ENCODE results near the gene ADAM12.
"Not testable (repeated sequence)": the region's sequence is repeated elsewhere in the genome, so short reads cannot be mapped to it uniquely, and the experiment has no call there.

Gene ADAM12

DNA sequence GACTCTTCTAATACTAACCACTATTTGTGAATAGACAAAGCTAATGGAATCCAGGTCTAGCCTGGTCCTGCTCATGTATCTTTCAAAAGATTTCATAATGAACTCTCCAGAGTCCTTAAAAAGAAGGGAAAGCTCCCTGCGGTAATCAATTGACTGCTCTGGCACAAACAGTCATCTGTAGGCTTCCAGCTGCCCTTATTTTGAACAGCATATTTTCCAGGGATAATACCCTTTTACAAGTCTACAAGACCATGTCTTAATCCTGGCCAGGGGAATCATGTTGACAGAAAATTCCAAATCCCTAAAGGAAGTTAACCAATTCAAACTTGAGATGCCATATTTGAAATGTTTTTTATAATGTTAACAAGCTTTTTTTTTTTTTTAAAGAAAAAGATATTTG lies 34.6 kb downstream of the ADAM12 start:
- DNase-seq, result no peak
- Histone ChIP-seq H3K27me3 (no peaks in the 10 kb centered on the region), H3K4me3 (ENCODE audit: low read depth, low read length) (no peak overlapping the region), H3K9me3 (no peaks in the 10 kb centered on the region), H3K36me3 (no peaks in the 10 kb centered on the region), H3K4me1 (no peaks in the 10 kb centered on the region)
- no peak for TF ChIP-seq CTCF (IDR thresholded peaks at IDR 0.05; ENCODE audit: low read depth, low read length)

DNA sequence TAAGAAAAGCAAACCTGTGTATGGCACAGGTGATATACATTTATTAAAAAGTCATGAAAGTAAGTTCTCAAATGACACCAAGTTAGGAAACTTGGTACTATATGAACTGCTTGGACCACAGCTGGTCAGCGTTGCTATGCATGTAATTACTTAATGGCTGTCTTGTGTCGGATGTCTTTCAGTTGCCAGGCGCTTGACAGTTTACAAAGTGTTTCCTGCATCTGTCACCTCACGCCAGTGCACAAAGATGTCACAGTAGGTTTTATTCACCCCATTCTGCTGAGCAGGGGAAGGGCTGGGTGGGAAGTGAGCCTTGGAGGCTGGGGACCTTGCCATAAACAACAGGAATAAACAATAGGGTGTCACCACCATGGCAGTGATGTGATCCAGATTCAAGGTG lies 35.8 kb downstream of the ADAM12 start:
- no peak for TF ChIP-seq CTCF (IDR thresholded peaks at IDR 0.05; ENCODE audit: low read depth, low read length)
- no peak for DNase-seq
- no peaks in the 10 kb centered on the region for H3K27me3 ChIP-seq
- no peaks in the 10 kb centered on the region for H3K36me3 ChIP-seq
- no peaks in the 10 kb centered on the region for H3K4me1 ChIP-seq
- no peaks in the 10 kb centered on the region for H3K9me3 ChIP-seq
- H3K4me3 ChIP-seq (ENCODE audit: low read depth, low read length), result no peak overlapping the region

GRCh38 chr10:126351021-126351420 lies 37.3 kb downstream of the ADAM12 start:
- no peak for TF ChIP-seq CTCF (IDR thresholded peaks at IDR 0.05; ENCODE audit: low read depth, low read length)
- H3K4me1 ChIP-seq, result no peaks in the 10 kb centered on the region

GRCh38 chr10:126350216-126350992 lies 37.9 kb downstream of the ADAM12 start:
- H3K9me3 ChIP-seq, result no peaks in the 10 kb centered on the region
- H3K4me1 ChIP-seq, result no peaks in the 10 kb centered on the region
- no peaks in the 10 kb centered on the region for H3K27me3 ChIP-seq
- H3K4me3 ChIP-seq (ENCODE audit: low read depth, low read length), result no peak overlapping the region
- DNase-seq, result peak; percentile 28
- no peak for TF ChIP-seq CTCF (IDR thresholded peaks at IDR 0.05; ENCODE audit: low read depth, low read length)
- no peaks in the 10 kb centered on the region for H3K36me3 ChIP-seq

More at GRCh38 chr10:126351021-126351420, 37.3 kb downstream of the ADAM12 start:
- Histone ChIP-seq H3K9me3 (no peaks in the 10 kb centered on the region), H3K4me3 (ENCODE audit: low read depth, low read length) (no peak overlapping the region), H3K36me3 (no peaks in the 10 kb centered on the region), H3K27me3 (no peaks in the 10 kb centered on the region)
- no peak for DNase-seq

DNA sequence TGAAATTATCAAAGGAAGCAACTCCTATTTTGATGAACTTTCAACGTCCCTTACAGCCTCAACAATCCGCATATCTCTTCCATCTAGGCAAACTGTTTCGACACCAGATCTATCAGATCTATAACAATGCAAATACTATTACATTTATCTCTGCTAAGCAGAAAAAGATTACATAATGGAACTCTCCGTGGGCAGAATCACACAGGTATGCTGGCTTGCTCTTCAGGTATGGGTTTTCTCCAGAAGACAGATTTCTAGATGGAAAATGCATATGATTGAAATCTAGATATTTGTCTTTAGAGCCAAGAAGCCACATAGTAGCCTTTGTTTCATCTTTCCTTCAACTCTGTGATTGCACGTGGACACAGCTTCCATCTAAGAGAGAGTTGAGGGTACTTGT lies 38.6 kb downstream of the ADAM12 start:
- TF ChIP-seq CTCF (IDR thresholded peaks at IDR 0.05; ENCODE audit: low read depth, low read length), result no peak
- H3K4me3 ChIP-seq (ENCODE audit: low read depth, low read length), result no peak overlapping the region
- H3K36me3 ChIP-seq, result no peaks in the 10 kb centered on the region
- H3K4me1 ChIP-seq, result no peaks in the 10 kb centered on the region
- no peaks in the 10 kb centered on the region for H3K27me3 ChIP-seq
- no peaks in the 10 kb centered on the region for H3K9me3 ChIP-seq
- DNase-seq, result no peak

DNA sequence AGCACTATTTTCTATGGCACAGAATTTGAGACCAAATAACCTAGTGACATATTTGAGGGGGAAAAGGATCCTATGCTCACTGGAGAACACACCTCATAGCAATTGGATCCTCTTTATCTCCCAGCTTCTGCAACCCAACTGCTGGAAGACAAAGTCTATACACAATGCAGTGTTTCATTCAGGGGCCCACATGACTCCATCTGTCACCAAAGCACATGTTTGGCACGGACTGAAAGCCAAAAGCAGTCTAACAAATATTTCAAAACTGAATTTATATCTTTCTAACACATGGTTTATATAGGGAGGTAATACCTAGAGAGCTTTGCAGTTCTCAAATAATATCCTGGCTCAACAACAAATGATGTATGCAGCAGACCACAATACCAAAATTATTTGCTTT lies 39.2 kb downstream of the ADAM12 start:
- no peak for DNase-seq
- no peaks in the 10 kb centered on the region for H3K27me3 ChIP-seq
- TF ChIP-seq CTCF (IDR thresholded peaks at IDR 0.05; ENCODE audit: low read depth, low read length), result no peak
- H3K4me1 ChIP-seq, result no peaks in the 10 kb centered on the region
- no peaks in the 10 kb centered on the region for H3K9me3 ChIP-seq
- no peaks in the 10 kb centered on the region for H3K36me3 ChIP-seq
- H3K4me3 ChIP-seq (ENCODE audit: low read depth, low read length), result no peak overlapping the region

DNA sequence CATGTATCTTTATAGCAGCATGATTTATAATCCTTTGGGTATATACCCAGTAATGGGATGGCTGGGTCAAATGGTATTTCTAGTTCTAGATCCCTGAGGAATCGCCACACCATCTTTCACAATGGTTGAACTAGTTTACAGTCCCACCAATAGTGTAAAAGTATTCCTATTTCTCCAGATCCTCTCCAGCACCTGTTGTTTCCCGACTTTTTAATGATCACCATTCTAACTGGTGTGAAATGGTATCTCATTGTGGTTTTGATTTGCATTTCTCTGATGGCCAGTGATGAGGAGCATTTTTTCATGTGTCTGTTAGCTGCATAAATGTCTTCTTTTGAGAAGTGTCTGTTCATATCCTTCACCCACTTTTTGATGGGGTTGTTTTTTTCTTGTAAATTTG lies 44.8 kb downstream of the ADAM12 start:
- H3K36me3 ChIP-seq; H3K9me3 ChIP-seq; H3K4me3 ChIP-seq (ENCODE audit: low read depth, low read length); H3K27me3 ChIP-seq; H3K4me1 ChIP-seq; DNase-seq: not testable (repeated sequence)

Data from BE2C (cell line).